ENCODE results near the gene MIGA2.

Gene MIGA2

GRCh38 chr9:129098328-129098727, 61.9 kb downstream of the MIGA2 start:
- H3K4me3 ChIP-seq (replicated peaks; ENCODE audit: insufficient read depth, low read length): no peak overlapping the region
- no peaks in the 10 kb centered on the region for H3K27me3 ChIP-seq (ENCODE audit: insufficient read depth, poor library complexity, severe bottlenecking)
- H3K27ac ChIP-seq (replicated peaks): no peak overlapping the region
- no peak for DNase-seq (ENCODE audit: low read depth in 1 of 2, low spot score in 1 of 2)
- no peak for TF ChIP-seq SPI1 (IDR thresholded peaks at IDR 0.05; ENCODE audit: borderline replicate concordance, low read depth)
- no peak for TF ChIP-seq POLR2AphosphoS5 (IDR thresholded peaks at IDR 0.05; ENCODE audit: low read depth)
- TF ChIP-seq, protein P1, sequence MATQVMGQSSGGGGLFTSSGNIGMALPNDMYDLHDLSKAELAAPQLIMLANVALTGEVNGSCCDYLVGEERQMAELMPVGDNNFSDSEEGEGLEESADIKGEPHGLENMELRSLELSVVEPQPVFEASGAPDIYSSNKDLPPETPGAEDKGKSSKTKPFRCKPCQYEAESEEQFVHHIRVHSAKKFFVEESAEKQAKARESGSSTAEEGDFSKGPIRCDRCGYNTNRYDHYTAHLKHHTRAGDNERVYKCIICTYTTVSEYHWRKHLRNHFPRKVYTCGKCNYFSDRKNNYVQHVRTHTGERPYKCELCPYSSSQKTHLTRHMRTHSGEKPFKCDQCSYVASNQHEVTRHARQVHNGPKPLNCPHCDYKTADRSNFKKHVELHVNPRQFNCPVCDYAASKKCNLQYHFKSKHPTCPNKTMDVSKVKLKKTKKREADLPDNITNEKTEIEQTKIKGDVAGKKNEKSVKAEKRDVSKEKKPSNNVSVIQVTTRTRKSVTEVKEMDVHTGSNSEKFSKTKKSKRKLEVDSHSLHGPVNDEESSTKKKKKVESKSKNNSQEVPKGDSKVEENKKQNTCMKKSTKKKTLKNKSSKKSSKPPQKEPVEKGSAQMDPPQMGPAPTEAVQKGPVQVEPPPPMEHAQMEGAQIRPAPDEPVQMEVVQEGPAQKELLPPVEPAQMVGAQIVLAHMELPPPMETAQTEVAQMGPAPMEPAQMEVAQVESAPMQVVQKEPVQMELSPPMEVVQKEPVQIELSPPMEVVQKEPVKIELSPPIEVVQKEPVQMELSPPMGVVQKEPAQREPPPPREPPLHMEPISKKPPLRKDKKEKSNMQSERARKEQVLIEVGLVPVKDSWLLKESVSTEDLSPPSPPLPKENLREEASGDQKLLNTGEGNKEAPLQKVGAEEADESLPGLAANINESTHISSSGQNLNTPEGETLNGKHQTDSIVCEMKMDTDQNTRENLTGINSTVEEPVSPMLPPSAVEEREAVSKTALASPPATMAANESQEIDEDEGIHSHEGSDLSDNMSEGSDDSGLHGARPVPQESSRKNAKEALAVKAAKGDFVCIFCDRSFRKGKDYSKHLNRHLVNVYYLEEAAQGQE (IDR thresholded peaks at IDR 0.05; ENCODE audit: insufficient replicate concordance, low read depth): no peak
- TF ChIP-seq GABPA (IDR thresholded peaks at IDR 0.05; ENCODE audit: low read depth): no peak
- no peak for TF ChIP-seq CTCF (IDR thresholded peaks at IDR 0.05; ENCODE audit: insufficient read depth, low read length)

DNA sequence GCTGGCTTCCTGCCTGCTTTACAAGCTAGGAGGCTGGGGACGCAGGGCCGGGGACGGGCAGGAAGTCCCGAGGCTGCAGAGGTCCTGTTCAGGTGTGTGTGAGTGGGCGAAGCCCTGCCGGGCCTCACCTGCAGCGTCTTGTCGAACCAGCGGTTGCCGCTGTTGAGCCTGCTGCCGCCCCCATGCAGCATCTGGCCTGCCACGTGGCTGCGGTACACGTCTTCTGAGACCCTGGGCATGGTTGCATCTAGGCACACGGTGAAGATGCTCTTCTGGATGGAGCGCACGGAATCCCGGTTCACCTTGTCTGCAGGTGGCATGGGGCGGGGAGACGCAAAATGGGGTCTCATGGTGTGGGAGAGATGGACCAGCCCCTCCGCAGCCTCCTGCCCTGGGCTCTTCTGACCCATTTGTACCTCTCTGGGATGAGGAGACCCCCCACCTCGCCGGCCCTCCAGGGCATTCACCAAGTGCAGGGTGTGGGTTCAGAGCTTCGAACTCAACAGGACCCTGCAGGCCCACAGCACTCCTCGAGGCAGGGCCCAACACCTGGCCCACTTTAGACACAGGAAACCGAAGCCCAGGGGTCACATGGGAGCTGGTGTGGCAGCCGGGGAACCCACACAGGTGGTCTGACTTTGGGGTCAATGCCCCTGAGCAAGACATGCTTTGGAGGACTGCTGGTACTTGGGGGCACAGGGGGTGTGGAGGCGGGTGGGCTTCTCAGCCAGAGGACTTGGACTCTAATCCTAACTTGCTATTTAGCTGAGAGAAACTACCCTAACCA, 64.2 kb downstream of the MIGA2 start:
- Histone ChIP-seq H3K4me3 (replicated peaks; ENCODE audit: insufficient read depth, low read length) (no peak overlapping the region), H3K27ac (replicated peaks) (no peak overlapping the region), H3K27me3 (ENCODE audit: insufficient read depth, poor library complexity, severe bottlenecking) (no peaks in the 10 kb centered on the region)
- DNase-seq (ENCODE audit: low read depth in 1 of 2, low spot score in 1 of 2): no peak
- TF ChIP-seq, protein P1 (IDR thresholded peaks at IDR 0.05; ENCODE audit: insufficient replicate concordance, low read depth): no peak
- TF ChIP-seq CTCF (IDR thresholded peaks at IDR 0.05; ENCODE audit: insufficient read depth, low read length) (no peak), SPI1 (IDR thresholded peaks at IDR 0.05; ENCODE audit: borderline replicate concordance, low read depth) (no peak), POLR2AphosphoS5 (IDR thresholded peaks at IDR 0.05; ENCODE audit: low read depth) (no peak), GABPA (IDR thresholded peaks at IDR 0.05; ENCODE audit: low read depth) (no peak)

GRCh38 chr9:129101279-129101678, 64.9 kb downstream of the MIGA2 start:
- DNase-seq (ENCODE audit: low read depth in 1 of 2, low spot score in 1 of 2): no peak
- TF ChIP-seq GABPA (IDR thresholded peaks at IDR 0.05; ENCODE audit: low read depth) (no peak), SPI1 (IDR thresholded peaks at IDR 0.05; ENCODE audit: borderline replicate concordance, low read depth) (no peak), POLR2AphosphoS5 (IDR thresholded peaks at IDR 0.05; ENCODE audit: low read depth) (no peak), CTCF (IDR thresholded peaks at IDR 0.05; ENCODE audit: insufficient read depth, low read length) (no peak)
- TF ChIP-seq, protein P1 (IDR thresholded peaks at IDR 0.05; ENCODE audit: insufficient replicate concordance, low read depth): no peak
- H3K4me3 ChIP-seq (replicated peaks; ENCODE audit: insufficient read depth, low read length): no peak overlapping the region
- H3K27me3 ChIP-seq (ENCODE audit: insufficient read depth, poor library complexity, severe bottlenecking): no peaks in the 10 kb centered on the region
- H3K27ac ChIP-seq (replicated peaks): no peak overlapping the region

Data from HL-60 (cell line).